Measurements from ENCODE around the gene SLC26A4.

Gene SLC26A4

DNA sequence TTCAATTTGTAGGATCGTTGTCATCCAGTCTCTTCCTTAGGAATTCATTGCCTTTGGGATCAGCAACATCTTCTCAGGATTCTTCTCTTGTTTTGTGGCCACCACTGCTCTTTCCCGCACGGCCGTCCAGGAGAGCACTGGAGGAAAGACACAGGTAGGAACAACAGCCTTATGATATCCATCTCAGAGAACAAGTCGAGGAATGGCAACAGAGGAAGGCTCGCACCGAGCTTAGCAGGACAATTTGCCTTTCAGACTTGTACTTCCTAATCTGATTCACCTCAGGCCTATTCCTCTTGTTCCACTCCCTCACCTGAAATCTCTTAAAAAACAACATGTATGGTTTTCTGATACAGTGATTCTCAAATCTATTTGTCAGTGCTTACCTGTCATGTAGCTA is 29.5 kb downstream of the SLC26A4 start:
- no peaks in the 10 kb centered on the region for H4K20me1 ChIP-seq (ENCODE audit: insufficient read depth, low read length)
- peaks cover 4% of the 10 kb centered on the region for H3K27me3 ChIP-seq (ENCODE audit: insufficient read depth, low read length, poor library complexity)
- no peaks in the 10 kb centered on the region for H3K36me3 ChIP-seq (ENCODE audit: insufficient read depth, low read length)
- no peak overlapping the region for H2AFZ ChIP-seq (ENCODE audit: low read depth, low read length)
- H3K9me3 ChIP-seq (ENCODE audit: insufficient read depth, low read length, severe bottlenecking) = no peaks in the 10 kb centered on the region
- no peak overlapping the region for H3K4me3 ChIP-seq (ENCODE audit: low read depth in 1 of 2, low read length in 2 of 2)
- H3K9ac ChIP-seq (ENCODE audit: low read depth, low read length) = no peak overlapping the region
- ATAC-seq (ENCODE audit: insufficient read depth, low read depth) (no peak), DNase-seq (no peak)
- H3K4me1 ChIP-seq (ENCODE audit: insufficient read depth, low read length) = no peaks in the 10 kb centered on the region; the same call in 1 of the 2 replicates
- no peak overlapping the region for H3K4me2 ChIP-seq (ENCODE audit: insufficient read depth, low read length)
- TF ChIP-seq EZH2 (IDR thresholded peaks at IDR 0.05; ENCODE audit: borderline replicate concordance, low read depth, low read length, severe bottlenecking) = no peak
- TF ChIP-seq, protein P1, sequence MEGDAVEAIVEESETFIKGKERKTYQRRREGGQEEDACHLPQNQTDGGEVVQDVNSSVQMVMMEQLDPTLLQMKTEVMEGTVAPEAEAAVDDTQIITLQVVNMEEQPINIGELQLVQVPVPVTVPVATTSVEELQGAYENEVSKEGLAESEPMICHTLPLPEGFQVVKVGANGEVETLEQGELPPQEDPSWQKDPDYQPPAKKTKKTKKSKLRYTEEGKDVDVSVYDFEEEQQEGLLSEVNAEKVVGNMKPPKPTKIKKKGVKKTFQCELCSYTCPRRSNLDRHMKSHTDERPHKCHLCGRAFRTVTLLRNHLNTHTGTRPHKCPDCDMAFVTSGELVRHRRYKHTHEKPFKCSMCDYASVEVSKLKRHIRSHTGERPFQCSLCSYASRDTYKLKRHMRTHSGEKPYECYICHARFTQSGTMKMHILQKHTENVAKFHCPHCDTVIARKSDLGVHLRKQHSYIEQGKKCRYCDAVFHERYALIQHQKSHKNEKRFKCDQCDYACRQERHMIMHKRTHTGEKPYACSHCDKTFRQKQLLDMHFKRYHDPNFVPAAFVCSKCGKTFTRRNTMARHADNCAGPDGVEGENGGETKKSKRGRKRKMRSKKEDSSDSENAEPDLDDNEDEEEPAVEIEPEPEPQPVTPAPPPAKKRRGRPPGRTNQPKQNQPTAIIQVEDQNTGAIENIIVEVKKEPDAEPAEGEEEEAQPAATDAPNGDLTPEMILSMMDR (IDR thresholded peaks at IDR 0.05; ENCODE audit: borderline replicate concordance, extremely low read depth, low read length, poor library complexity, severe bottlenecking) = no peak
- no peaks in the 10 kb centered on the region for H3K79me2 ChIP-seq (ENCODE audit: insufficient read depth, low read length)
- H3K27ac ChIP-seq (ENCODE audit: low read length) = no peak overlapping the region

DNA sequence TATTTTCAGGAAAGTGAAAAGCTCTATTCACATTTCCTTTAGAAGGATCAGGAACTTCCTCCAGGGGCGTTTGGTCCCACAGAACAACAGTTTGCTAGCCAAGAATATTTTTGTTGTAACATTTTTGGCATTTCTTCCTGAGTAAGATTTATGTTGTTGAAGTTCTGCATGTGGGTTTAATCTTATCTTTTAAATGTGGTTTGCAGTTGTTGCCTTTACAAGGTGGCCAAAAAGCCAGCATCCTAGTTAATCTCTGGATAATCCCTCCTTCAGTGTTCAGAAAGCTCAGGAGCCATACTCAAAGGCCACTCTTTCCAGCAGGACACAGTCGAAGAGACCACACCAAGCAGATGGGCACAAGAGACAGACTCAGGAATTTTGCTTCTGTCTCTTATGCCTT is 30.0 kb downstream of the SLC26A4 start:
- no peaks in the 10 kb centered on the region for H3K36me3 ChIP-seq (ENCODE audit: insufficient read depth, low read length)
- no peaks in the 10 kb centered on the region for H4K20me1 ChIP-seq (ENCODE audit: insufficient read depth, low read length)
- no peak overlapping the region for H2AFZ ChIP-seq (ENCODE audit: low read depth, low read length)
- no peaks in the 10 kb centered on the region for H3K79me2 ChIP-seq (ENCODE audit: insufficient read depth, low read length)
- no peak for ATAC-seq (ENCODE audit: insufficient read depth, low read depth)
- no peak overlapping the region for H3K27ac ChIP-seq (ENCODE audit: low read length)
- H3K4me2 ChIP-seq (ENCODE audit: insufficient read depth, low read length) = no peak overlapping the region
- H3K27me3 ChIP-seq (ENCODE audit: insufficient read depth, low read length, poor library complexity) = peaks cover 4% of the 10 kb centered on the region
- H3K9ac ChIP-seq (ENCODE audit: low read depth, low read length) = no peak overlapping the region
- H3K4me1 ChIP-seq (ENCODE audit: insufficient read depth, low read length) = no peaks in the 10 kb centered on the region
- no peak for TF ChIP-seq EZH2 (IDR thresholded peaks at IDR 0.05; ENCODE audit: borderline replicate concordance, low read depth, low read length, severe bottlenecking)
- TF ChIP-seq, protein P1 (IDR thresholded peaks at IDR 0.05; ENCODE audit: borderline replicate concordance, extremely low read depth, low read length, poor library complexity, severe bottlenecking) = no peak
- no peak overlapping the region for H3K4me3 ChIP-seq (ENCODE audit: low read depth in 1 of 2, low read length in 2 of 2)
- no peaks in the 10 kb centered on the region for H3K9me3 ChIP-seq (ENCODE audit: insufficient read depth, low read length, severe bottlenecking)
- DNase-seq = no peak

DNA sequence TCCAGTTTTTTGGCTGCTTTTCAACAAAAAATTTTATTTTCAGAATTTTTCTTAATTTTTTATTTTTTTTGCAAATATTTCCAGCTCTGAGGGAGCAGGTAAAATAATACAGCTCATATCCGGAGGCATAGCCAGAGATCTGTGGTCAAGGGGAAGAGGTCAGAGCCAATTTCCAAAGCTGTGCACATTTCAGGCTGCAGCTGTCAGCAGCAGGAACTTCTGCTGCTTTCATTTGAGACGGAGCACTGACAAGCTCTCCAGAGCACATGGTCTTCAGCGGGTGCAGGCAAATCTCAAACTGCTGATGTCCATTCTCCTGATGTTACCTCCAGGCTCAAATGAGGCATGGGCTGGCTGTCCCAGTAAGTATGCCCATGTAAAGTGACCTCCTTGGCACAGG is 31.1 kb downstream of the SLC26A4 start:
- Histone ChIP-seq H3K9ac (ENCODE audit: low read depth, low read length) (no peak overlapping the region), H4K20me1 (ENCODE audit: insufficient read depth, low read length) (no peaks in the 10 kb centered on the region), H3K4me3 (ENCODE audit: low read depth in 1 of 2, low read length in 2 of 2) (no peak overlapping the region), H3K4me2 (ENCODE audit: insufficient read depth, low read length) (no peak overlapping the region), H3K36me3 (ENCODE audit: insufficient read depth, low read length) (no peaks in the 10 kb centered on the region), H3K27me3 (ENCODE audit: insufficient read depth, low read length, poor library complexity) (peaks cover 4% of the 10 kb centered on the region), H3K79me2 (ENCODE audit: insufficient read depth, low read length) (no peaks in the 10 kb centered on the region), H3K4me1 (ENCODE audit: insufficient read depth, low read length) (no peaks in the 10 kb centered on the region), H3K27ac (ENCODE audit: low read length) (no peak overlapping the region), H3K9me3 (ENCODE audit: insufficient read depth, low read length, severe bottlenecking) (no peaks in the 10 kb centered on the region), H2AFZ (ENCODE audit: low read depth, low read length) (no peak overlapping the region)
- TF ChIP-seq, protein P1 (IDR thresholded peaks at IDR 0.05; ENCODE audit: borderline replicate concordance, extremely low read depth, low read length, poor library complexity, severe bottlenecking) = no peak
- no peak for TF ChIP-seq EZH2 (IDR thresholded peaks at IDR 0.05; ENCODE audit: borderline replicate concordance, low read depth, low read length, severe bottlenecking)
- DNase-seq = no peak
- ATAC-seq (ENCODE audit: insufficient read depth, low read depth) = no peak

DNA sequence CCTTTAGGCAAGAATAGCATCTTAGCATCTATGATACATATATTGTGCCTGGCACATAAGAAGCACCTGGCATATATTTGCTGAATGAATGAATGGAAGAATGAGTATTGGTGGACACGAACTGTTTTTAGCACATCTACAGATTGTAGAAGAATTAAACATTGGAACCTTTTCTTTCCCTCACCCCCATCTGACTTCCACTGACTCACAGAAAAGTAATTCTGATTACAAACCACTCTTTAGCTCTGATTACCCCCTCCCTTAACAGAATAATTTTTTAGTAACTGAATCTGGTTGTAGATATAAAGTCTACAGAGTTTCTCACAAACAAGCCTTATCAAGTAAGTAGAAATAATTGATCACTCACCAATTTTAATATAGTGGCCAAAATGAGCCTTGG is 31.9 kb downstream of the SLC26A4 start:
- Histone ChIP-seq H3K27me3 (ENCODE audit: insufficient read depth, low read length, poor library complexity) (peaks cover 4% of the 10 kb centered on the region), H3K27ac (ENCODE audit: low read length) (no peak overlapping the region), H2AFZ (ENCODE audit: low read depth, low read length) (no peak overlapping the region), H4K20me1 (ENCODE audit: insufficient read depth, low read length) (no peaks in the 10 kb centered on the region), H3K9ac (ENCODE audit: low read depth, low read length) (no peak overlapping the region), H3K9me3 (ENCODE audit: insufficient read depth, low read length, severe bottlenecking) (no peaks in the 10 kb centered on the region), H3K4me2 (ENCODE audit: insufficient read depth, low read length) (no peak overlapping the region), H3K79me2 (ENCODE audit: insufficient read depth, low read length) (no peaks in the 10 kb centered on the region), H3K4me1 (ENCODE audit: insufficient read depth, low read length) (no peaks in the 10 kb centered on the region), H3K4me3 (ENCODE audit: low read depth in 1 of 2, low read length in 2 of 2) (no peak overlapping the region), H3K36me3 (ENCODE audit: insufficient read depth, low read length) (no peaks in the 10 kb centered on the region)
- DNase-seq (no peak), ATAC-seq (ENCODE audit: insufficient read depth, low read depth) (no peak)
- TF ChIP-seq, protein P1 (IDR thresholded peaks at IDR 0.05; ENCODE audit: borderline replicate concordance, extremely low read depth, low read length, poor library complexity, severe bottlenecking) = no peak
- TF ChIP-seq EZH2 (IDR thresholded peaks at IDR 0.05; ENCODE audit: borderline replicate concordance, low read depth, low read length, severe bottlenecking) = no peak
